K562 (cell line): ENCODE results near the gene PCDHA10. TPM values are rescaled to one million over a fixed set of nuclear protein-coding genes. Genes with fewer than 3 reads are reported as not detected.
A peak's percentile ranks its signal among the peaks of the same experiment; 100 is the strongest.
"Not testable (repeated sequence)": the region's sequence is repeated elsewhere in the genome, so short reads cannot be mapped to it uniquely, and the experiment has no call there.

Experiments used
- ATAC-seq: fragments of 200-7000 bp; cut with Tn5 transposase; 3 replicates; pipeline ENCODE4 v1.9.1; 2020; ENCODE audit warnings: moderate library complexity
- BruUV-seq: library from RNA; stranded (reverse); fragments of 400-500 nt; replicated peaks from 2 replicates; lab custom pipeline; 2021; lab: Mats Ljungman, UMichigan
- CTCF ChIA-PET: fragments of 300-600 bp; formaldehyde crosslinking; extraction: SDS; loops from one replicate; lab custom pipeline; 2021; ENCODE audit warnings: low intra/inter-chr PET ratio; lab: Yijun Ruan, JAX
- POLR2A ChIA-PET: fragments of 300-600, 350-650 bp; sonication (Branson Sonifier 250); formaldehyde crosslinking; extraction: SDS; loops from one replicate; lab custom pipeline; 2021; ENCODE audit warnings: antibody characterized with exemption, inconsistent platforms; lab: Yijun Ruan, JAX
- DNase-seq, 4 experiments: peaks; one replicate each; pipeline versions ENCODE4 v3.0.0 to v3.0.0-alpha.2; 2011 to 2018; ENCODE audit warnings: low spot score in 3 of 4, mixed read lengths in 3 of 4; ENCODE audit errors: extremely low read depth in 1 of 4
- FAIRE-seq: peaks from 2 replicates; lab custom pipeline; 2011; peaks lifted over from hg19 to GRCh38; lab: Jason Lieb, UNC
- H2AFZ ChIP-seq: 2 replicates; pipeline ENCODE4 v1.6.0; 2011; ENCODE audit warnings: low read depth, low read length, control low read depth, inconsistent platforms
- H3K27ac ChIP-seq: fragments of 200-600 bp; 3 replicates; pipeline ENCODE4 v1.8.0; 2011; ENCODE audit warnings: low read depth, mild to moderate bottlenecking, control low read depth, inconsistent platforms, low read length, moderate library complexity, mixed read lengths; ENCODE audit errors: extremely low read depth
- H3K27me3 ChIP-seq, 2 experiments: fragments of 300-600 bp in 1 of 2; 2 replicates in 1 of 2; 3 replicates in 1 of 2; pipeline versions ENCODE4 v1.6.0 to v1.8.0; 2011; ENCODE audit warnings: inconsistent platforms in 2 of 2, low read length in 2 of 2, mild to moderate bottlenecking in 1 of 2, mixed read lengths in 1 of 2, moderate library complexity in 1 of 2; ENCODE audit not compliant: control insufficient read depth in 2 of 2, insufficient read depth in 2 of 2
- H3K36me3 ChIP-seq: fragments of 300-600 bp; 3 replicates; pipeline ENCODE4 v1.8.0; 2011; ENCODE audit warnings: mild to moderate bottlenecking, low read length, inconsistent platforms; ENCODE audit not compliant: control insufficient read depth, insufficient read depth
- H3K4me1 ChIP-seq, 2 experiments: fragments of 200-600 bp in 1 of 2; replicated peaks in 1 of 2; 2 replicates in 1 of 2; 3 replicates in 1 of 2; pipeline versions ENCODE4 v1.5.1 to v1.8.0; 2011; ENCODE audit warnings: inconsistent platforms in 2 of 2, low read length in 2 of 2, mild to moderate bottlenecking in 1 of 2, mixed read lengths in 1 of 2, moderate library complexity in 1 of 2; ENCODE audit not compliant: control insufficient read depth in 2 of 2, insufficient read depth in 2 of 2
- H3K4me2 ChIP-seq: 2 replicates; pipeline ENCODE4 v1.6.1; 2011; ENCODE audit warnings: low read length, control low read depth, inconsistent platforms, mixed read lengths; ENCODE audit not compliant: insufficient read depth
- H3K4me3 ChIP-seq: fragments of 200-600 bp; sonication (generic), shearing (Covaris generic); 2 replicates; pipeline ENCODE4 v1.5.1; 2016; ENCODE audit warnings: control low read depth, inconsistent platforms
- H3K79me2 ChIP-seq: fragments of 200-600 bp; 3 replicates; pipeline ENCODE4 v1.8.0; 2011; ENCODE audit warnings: low read length, inconsistent platforms; ENCODE audit not compliant: control insufficient read depth, insufficient read depth
- H3K9ac ChIP-seq, 2 experiments: 2 replicates each; pipeline versions ENCODE4 v1.6.0 to v1.6.1; 2011; ENCODE audit warnings: low read depth in 2 of 2, low read length in 2 of 2, control low read depth in 1 of 2, inconsistent platforms in 1 of 2, mild to moderate bottlenecking in 1 of 2, mixed read lengths in 1 of 2; ENCODE audit not compliant: insufficient read depth in 1 of 2
- H3K9me1 ChIP-seq: one replicate; pipeline ENCODE4 v1.6.0; 2011; ENCODE audit warnings: inconsistent platforms, mild to moderate bottlenecking, low read length, moderate library complexity; ENCODE audit not compliant: control insufficient read depth, insufficient read depth
- H3K9me3 ChIP-seq: replicated peaks from 2 replicates; pipeline ENCODE4 v1.5.1; 2011; ENCODE audit warnings: low read depth, low read length, inconsistent platforms; ENCODE audit not compliant: control insufficient read depth, insufficient read depth
- H4K20me1 ChIP-seq: replicated peaks from 2 replicates; pipeline ENCODE4 v1.6.1; 2011; ENCODE audit warnings: low read length, inconsistent platforms, mixed read lengths; ENCODE audit not compliant: control insufficient read depth, insufficient read depth
- TFE3 ChIP-seq: fragments of 450-650 bp; formaldehyde crosslinking; IDR thresholded peaks from 2 replicates; pipeline ENCODE4 v1.4.0; 2020; ENCODE audit warnings: mild to moderate bottlenecking, mixed read lengths
- ZNF695 ChIP-seq: fragments of 450-650 bp; formaldehyde crosslinking; IDR thresholded peaks from 2 replicates; pipeline ENCODE4 v1.4.0; 2020; ENCODE audit warnings: mild to moderate bottlenecking, moderate library complexity
- WGBS: fragments of 100-300 bp; shearing (Covaris generic); methylation state at CpG from one replicate; pipeline ENCODE4 v1.1.6; 2016; ENCODE audit warnings: low coverage, mixed read lengths; ENCODE audit not compliant: insufficient coverage; ENCODE audit errors: missing lambda C conversion rate; 5-methylcytosine and 5-hydroxymethylcytosine counted together
- in situ Hi-C: fragments of 300-500 bp; cut with MboI; formaldehyde crosslinking; loops from 4 replicates; pipeline ENCODE4 v1.15.0; 2018; ENCODE audit warnings: inconsistent platforms, mixed read lengths
- intact Hi-C: fragments of 100-400 bp; cut with micrococcal nuclease; formaldehyde crosslinking; loops from 2 replicates; pipeline ENCODE4 v1.14.2; 2022
- polyA plus RNA-seq, 8 experiments: library from polyadenylated mRNA; depleted of rRNA in 4 of 8; stranded (reverse) in 5 of 8; unstranded in 3 of 8; fragments of >200 nt; fragmentation: Nextera tagmentation in 2 of 8; fragmentation: Illumina TruSeq in 1 of 8; extraction: Ambion mirVana in 2 of 8; extraction: Trizol in 1 of 8; gene quantifications; 2 replicates each; pipeline versions ENCODE4 v1.2.1 to v1.2.3, GENCODE V29; 2011 to 2014; ENCODE audit warnings: inconsistent platforms in 1 of 8, missing spikeins in 1 of 8
- total RNA-seq, 7 experiments: library from RNA; depleted of rRNA in 6 of 7; stranded (reverse); fragments of >200 nt in 6 of 7; fragmentation: Illumina TruSeq in 2 of 7; extraction: Trizol in 2 of 7; gene quantifications; 2 replicates each; pipeline versions ENCODE4 v1.2.1 to v1.2.3, GENCODE V29; 2011 to 2021; ENCODE audit warnings: low replicate concordance in 1 of 7
- TF ChIP-seq, protein P1 (sequence below), 3 experiments: IDR thresholded peaks in 2 of 3; conservative IDR thresholded peaks in 1 of 3; 2 replicates each; pipeline ENCODE4 v1.5.1; 2011 to 2012; ENCODE audit warnings: low read length in 3 of 3, mild to moderate bottlenecking in 3 of 3, control low read depth in 2 of 3, improper control_type of control experiment in 1 of 3, inconsistent platforms in 1 of 3, low read depth in 1 of 3, mixed read lengths in 1 of 3, moderate library complexity in 1 of 3; ENCODE audit not compliant: insufficient read depth in 2 of 3

PCDHA10 gene
- total and polyA plus RNA-seq, 9 of the 15 experiments (the other 6 are each of a cell fraction or from before 2014, with no cell fraction given), result not detected

- Histone ChIP-seq H3K9me1 (no peaks in the 10 kb centered on the region), H3K9me3 (no peaks in the 10 kb centered on the region; the same call in 1 of the 2 replicates)
- FAIRE-seq, result no peak
- in situ Hi-C loops, result no loop called here
- TF ChIP-seq, protein P1, sequence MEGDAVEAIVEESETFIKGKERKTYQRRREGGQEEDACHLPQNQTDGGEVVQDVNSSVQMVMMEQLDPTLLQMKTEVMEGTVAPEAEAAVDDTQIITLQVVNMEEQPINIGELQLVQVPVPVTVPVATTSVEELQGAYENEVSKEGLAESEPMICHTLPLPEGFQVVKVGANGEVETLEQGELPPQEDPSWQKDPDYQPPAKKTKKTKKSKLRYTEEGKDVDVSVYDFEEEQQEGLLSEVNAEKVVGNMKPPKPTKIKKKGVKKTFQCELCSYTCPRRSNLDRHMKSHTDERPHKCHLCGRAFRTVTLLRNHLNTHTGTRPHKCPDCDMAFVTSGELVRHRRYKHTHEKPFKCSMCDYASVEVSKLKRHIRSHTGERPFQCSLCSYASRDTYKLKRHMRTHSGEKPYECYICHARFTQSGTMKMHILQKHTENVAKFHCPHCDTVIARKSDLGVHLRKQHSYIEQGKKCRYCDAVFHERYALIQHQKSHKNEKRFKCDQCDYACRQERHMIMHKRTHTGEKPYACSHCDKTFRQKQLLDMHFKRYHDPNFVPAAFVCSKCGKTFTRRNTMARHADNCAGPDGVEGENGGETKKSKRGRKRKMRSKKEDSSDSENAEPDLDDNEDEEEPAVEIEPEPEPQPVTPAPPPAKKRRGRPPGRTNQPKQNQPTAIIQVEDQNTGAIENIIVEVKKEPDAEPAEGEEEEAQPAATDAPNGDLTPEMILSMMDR (IDR thresholded peaks at IDR 0.05 in 2 of 3, conservative IDR thresholded peaks at IDR 0.05 in 1 of 3; ENCODE audit: insufficient read depth in 2 of 3, low read depth in 1 of 3, low read length in 3 of 3), result 0 out of 6 replicates have a peak, but pooled peaks of 1 of the 3 experiments have one; percentile 21
- TF ChIP-seq ZNF695 (CRISPR knock-in tag) (no peak), TFE3 (CRISPR knock-in tag) (peak; percentile 64)
- TF ChIP-seq, all 486 proteins: peak for 2
- Histone ChIP-seq H3K4me2 (no peak within 1 kb of the TSS), H3K27me3 (no peaks in the 10 kb centered on the region), H3K9ac (no peak within 1 kb of the TSS), H3K4me1 (no peaks in the 10 kb centered on the region; a peak in 1 of 5 replicates), H3K4me3 (no peak within 1 kb of the TSS), H2AFZ (no peak within 1 kb of the TSS), H3K79me2 (no peaks in the 10 kb centered on the region), H4K20me1 (no peaks in the 10 kb centered on the region), H3K36me3 (no peaks in the 10 kb centered on the region), H3K27ac (no peak within 1 kb of the TSS)
- intact Hi-C loops, result no loop called here
- ChIA-PET CTCF (no interaction called here), POLR2A (no interaction called here)
- DNase-seq (no peak), ATAC-seq (no peak)
- no TSS peak for BruUV-seq
- 14% methylated on average over 41 of the region's 47 CpGs for WGBS
Measured at GRCh38 chr5:140875085-140876065, 19.7 kb downstream of the PCDHA10 start, which contains the start of gene PCDHA12. Gene PCDHA12, plus strand, starts transcription at chr5:140875308. Its CDS starts 165 bp downstream, at chr5:140875473.

GRCh38 chr5:140876541-140877261, 21.0 kb downstream of the PCDHA10 start:
- ATAC-seq, H3K27ac ChIP-seq, H3K9ac ChIP-seq, H3K27me3 ChIP-seq, in situ Hi-C loops, H3K9me1 ChIP-seq, CTCF ChIA-PET, intact Hi-C loops, H3K4me3 ChIP-seq, H3K36me3 ChIP-seq, H3K4me1 ChIP-seq, POLR2A ChIA-PET, H4K20me1 ChIP-seq, H3K79me2 ChIP-seq, BruUV-seq, H2AFZ ChIP-seq, H3K9me3 ChIP-seq, H3K4me2 ChIP-seq, DNase-seq, FAIRE-seq: not testable (repeated sequence)
- WGBS, result 46% methylated on average over 55 of the region's 80 CpGs
